Ishikawa (cell line): ENCODE results near the gene TP73.

ENCODE experiments used
- CEBPB ChIP-seq: IDR thresholded peaks from 2 replicates; pipeline ENCODE4 v1.6.1; 2012
- CREB1 ChIP-seq: IDR thresholded peaks from 2 replicates; pipeline ENCODE4 v1.6.1; 2012; ENCODE audit warnings: low read depth
- RAD21 ChIP-seq: IDR thresholded peaks from 2 replicates; pipeline ENCODE4 v1.6.1; 2012; ENCODE audit warnings: low read depth
- TAF1 ChIP-seq: IDR thresholded peaks from 2 replicates; pipeline ENCODE4 v1.6.1; 2012; ENCODE audit warnings: low read depth, mild to moderate bottlenecking

DNA sequence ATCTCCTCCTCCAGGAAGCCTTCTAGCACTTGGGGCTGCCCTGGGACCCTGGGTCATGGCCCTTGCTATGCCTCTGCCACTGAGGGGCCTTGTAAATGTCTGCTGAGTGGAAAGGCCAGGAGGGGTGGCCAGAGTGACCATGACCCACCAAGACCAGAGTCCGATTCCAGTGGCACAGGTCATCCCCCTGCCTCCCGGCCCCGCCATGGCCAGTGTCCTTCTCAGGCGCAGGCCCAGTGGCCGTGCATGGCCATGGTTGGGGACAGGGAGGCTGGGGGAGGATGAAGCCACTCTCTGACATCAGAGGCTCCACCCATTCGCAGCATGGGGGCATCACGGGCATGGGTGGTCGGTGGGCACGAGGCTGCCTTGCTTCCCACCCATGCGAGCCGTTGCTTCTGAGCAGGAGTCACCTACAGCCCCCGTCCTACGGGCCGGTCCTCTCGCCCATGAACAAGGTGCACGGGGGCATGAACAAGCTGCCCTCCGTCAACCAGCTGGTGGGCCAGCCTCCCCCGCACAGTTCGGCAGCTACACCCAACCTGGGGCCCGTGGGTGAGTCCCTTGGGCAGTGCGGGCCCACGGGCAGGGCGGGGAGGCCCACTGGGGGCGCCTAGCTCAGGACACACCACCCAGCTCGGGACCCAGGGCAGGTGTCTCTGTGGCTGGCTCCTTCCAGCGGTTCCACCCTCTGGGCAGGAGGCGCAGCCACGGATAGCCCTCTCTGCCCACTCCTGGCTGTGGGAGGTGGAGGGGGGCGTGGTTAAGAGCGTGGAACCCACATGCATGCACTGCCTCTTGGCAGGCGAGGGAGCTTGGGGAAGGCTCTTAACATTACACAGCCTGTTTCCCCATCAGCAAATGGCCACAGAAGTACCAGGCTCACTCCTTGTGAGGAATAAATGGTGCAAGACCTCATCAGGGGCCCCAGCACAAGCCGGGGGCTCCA, 77.6 kb downstream of the TP73 start:
- no peak for TF ChIP-seq CREB1
- no peak for TF ChIP-seq RAD21
- no peak for TF ChIP-seq TAF1
- no peak for TF ChIP-seq CEBPB
